ENCODE results near the gene GBX1.

GRCh38 chr7:151197932-151198331 lies 30.4 kb upstream of the GBX1 start:
- TF ChIP-seq FOXM1 (IDR thresholded peaks at IDR 0.05; ENCODE audit: borderline replicate concordance) (no peak), FOXK2 (IDR thresholded peaks at IDR 0.05) (no peak), LEF1 (IDR thresholded peaks at IDR 0.05; ENCODE audit: borderline replicate concordance) (no peak), SUZ12 (IDR thresholded peaks at IDR 0.05) (no peak), SP1 (IDR thresholded peaks at IDR 0.05) (no peak), TARDBP (IDR thresholded peaks at IDR 0.05) (no peak)

All from HEK293T (cell line).